HG02885 (cell line): ENCODE measurements around the gene FBXO15.

Experiments used
- ATAC-seq: cut with Tn5 transposase; IDR thresholded peaks from one replicate; pipeline ENCODE4 v1.9.1; 2021; ENCODE audit warnings: mild to moderate bottlenecking; ENCODE audit not compliant: unreplicated experiment, poor library complexity

Gene FBXO15

GRCh38 chr18:74116633-74117554, 30.7 kb downstream of the FBXO15 start:
- peak; percentile 65 for ATAC-seq

DNA sequence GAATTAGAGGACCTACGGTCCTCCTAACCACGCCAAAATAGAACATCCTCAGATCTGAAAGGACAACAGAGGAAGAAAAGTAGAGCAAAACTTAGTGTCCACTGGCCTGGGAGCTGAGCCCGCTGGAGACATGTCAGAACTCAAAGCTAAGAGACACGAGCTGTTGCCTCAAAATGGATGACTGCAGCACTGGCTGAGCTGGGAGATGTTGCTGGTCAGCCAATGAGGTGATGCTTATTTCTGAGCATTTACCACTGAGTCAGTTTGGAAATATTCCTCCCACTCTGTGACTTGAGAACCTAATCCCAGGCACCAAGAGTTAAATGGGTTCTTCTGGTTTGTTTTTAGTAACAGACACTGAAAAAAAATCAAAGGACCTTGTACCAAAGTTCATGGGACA, 32.6 kb downstream of the FBXO15 start:
- ATAC-seq: no peak

DNA sequence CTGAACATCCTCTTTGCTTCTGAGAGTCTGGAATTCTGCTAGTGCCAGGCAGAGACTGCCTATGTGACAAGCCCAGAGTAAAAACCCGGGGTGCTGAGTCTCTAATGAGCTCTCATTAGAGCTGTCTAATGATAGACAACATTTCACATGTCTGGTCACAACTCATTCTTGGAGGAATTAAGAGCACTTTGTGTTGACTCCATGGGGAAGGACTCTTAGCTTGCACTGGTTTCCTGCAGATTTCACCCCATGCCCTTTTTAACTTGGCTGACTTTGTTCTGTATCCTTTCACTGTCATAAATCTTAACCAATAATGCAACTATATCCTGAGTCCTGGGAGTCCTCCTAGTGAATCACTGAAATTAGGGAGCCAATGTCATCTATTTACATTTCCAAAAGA, 33.5 kb downstream of the FBXO15 start:
- ATAC-seq: no peak

DNA sequence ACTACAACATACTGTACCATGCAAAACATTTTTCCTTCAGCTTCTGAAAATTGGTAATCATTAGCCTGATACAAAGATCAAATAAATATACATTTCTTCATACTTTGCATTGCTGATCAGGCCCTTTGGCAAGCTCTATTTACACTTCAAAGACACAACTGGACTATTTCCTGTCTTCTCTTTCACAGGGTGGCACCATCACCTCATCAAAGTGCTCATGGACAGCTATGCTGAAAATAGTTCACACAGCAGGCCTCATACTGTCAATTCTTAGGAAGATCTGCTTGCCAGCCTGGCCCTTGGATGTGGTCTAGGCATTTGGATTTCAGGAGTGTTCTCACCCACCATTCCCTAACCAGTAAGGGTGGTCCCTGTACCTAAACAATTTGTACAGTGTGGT, 33.9 kb downstream of the FBXO15 start:
- ATAC-seq: no peak

DNA sequence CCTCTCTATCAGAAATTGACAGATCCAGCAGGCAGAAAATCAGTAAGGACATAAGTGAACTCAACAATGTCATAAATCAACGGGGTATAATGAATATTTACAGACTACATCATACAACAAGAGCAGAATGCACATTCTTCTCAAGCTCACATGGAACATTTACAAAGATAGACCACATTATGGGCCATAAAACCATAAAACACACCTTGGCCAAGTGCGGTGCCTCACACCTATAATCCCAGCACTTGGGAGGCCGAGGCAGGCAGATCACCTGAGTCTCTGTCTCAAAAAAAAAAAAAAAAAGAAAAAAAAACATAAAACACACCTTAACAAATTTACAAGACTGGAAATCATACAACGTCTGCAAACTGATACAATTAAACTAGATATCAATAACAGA, 36.7 kb downstream of the FBXO15 start:
- no peak for ATAC-seq

DNA sequence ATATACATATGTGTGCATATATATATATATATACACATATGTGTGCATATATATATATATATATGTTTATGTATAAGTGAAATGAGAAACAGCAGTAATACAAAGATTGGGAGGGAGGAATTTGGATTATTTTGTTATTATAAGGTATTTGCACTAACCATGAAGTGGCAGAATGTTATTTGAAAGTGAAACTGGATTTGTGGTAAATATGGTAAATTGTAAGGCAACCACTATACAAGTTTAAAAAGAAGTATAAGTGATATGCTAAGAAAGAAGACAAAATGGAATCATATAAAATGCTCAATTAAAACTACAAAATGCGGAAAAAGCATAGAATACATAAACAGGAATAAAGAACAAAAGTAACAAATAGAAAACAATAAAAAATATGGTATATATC, 37.5 kb downstream of the FBXO15 start:
- ATAC-seq: no peak

DNA sequence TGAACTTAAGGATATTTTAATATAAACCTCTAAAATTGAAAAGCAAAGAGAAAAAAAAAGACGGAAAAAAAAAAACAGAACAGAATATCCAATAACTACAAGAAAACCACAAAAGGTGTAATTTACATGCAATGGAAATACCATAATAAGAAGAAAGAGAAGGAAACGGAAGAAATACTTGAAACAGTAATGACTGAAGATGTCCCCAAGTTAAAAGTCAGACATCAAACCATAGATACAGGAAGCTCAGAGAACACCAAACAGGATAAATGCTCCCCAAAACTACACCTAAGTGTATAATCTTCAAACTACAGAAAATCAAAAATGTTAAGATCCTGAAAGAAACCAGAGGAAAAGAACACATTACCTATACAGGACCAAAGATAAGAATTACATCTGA, 39.2 kb downstream of the FBXO15 start:
- no peak for ATAC-seq

DNA sequence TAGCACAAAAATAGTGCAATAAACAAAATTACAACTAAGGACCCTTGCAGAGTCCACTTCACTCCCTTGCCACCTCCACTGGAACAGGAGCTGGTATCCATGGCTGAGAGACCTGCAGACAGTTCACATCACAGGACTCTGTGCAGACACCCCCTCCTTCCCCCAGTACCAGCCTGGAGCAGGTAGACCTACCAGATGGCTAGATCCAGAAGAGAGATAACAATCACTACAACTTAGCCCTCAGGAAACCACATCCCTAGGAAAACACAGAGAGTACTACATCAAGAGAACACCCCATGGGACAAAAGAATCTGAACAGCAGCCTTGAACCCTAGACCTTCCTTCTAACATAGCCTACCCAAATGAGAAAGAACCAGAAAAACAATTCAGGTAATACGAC, 49.8 kb downstream of the FBXO15 start:
- ATAC-seq: no peak

GRCh38 chr18:74092922-74093321, 54.7 kb downstream of the FBXO15 start:
- ATAC-seq: no peak

- ATAC-seq: no peak
Measured at GRCh38 chr18:74084184-74084855, 63.3 kb downstream of the FBXO15 start.

- ATAC-seq: no peak
Measured at GRCh38 chr18:74083557-74083952, 64.1 kb downstream of the FBXO15 start.

DNA sequence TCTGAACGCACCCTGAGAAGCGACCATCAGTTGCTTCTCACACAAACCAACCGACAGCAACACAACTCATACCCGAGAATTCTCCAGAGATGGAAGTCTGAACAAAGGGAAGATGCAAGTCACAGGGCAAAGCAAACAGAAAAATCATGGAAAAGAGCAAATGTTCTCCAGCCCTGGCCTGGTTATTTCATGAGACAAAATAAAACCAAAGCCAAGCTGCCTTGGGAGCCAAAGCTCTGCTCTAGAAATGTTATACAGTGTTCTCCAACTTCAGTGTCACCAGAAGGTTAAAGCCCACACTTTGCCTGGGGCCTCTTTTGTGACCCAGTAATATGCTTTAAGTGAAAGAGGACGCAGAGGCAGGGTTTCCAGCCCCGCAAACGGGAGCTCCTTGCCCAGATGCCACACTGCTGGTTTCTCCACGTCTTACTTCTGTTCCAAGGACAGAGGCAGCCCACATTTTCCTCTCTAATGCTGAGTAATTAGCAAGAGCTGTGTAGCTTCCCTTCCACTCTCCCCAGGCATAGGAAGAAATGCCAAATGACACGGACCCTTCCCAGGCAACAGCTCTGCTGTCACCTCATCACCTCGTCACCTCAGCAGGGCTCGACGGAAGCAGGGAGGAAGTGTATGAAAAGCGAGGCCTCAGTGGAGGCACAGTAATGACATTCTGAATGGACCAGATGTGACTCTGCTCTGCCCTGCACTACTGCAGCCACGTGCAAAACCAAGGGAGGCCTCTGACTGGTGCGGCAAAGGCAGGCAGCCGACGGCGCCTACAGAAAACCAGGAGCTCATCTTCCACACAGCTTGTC, 64.7 kb downstream of the FBXO15 start:
- peak; percentile 15 for ATAC-seq

GRCh38 chr18:74081966-74082741, 65.5 kb downstream of the FBXO15 start:
- ATAC-seq: peak; percentile 97

DNA sequence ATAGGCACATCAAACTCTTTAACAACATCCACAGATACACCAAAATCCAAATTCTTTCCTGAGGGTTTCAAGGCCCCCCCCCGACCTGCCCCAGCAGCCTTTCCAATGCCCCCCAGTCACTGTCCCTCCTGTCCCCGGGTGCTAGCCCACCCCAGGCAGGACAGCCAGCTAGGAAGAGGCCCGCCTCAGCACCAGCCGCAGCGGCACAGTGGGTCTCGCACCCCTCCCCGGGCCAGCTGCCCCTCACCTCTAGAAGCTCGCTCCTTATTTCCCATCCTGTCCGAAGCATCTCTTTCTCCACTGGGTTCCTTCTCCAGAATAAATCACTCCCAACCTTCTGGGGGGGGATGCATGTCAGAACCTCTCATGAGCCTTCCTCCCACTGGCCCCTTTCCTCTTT, 69.4 kb downstream of the FBXO15 start:
- ATAC-seq: no peak

GRCh38 chr18:74074668-74075564, 72.7 kb downstream of the FBXO15 start:
- ATAC-seq: no peak

DNA sequence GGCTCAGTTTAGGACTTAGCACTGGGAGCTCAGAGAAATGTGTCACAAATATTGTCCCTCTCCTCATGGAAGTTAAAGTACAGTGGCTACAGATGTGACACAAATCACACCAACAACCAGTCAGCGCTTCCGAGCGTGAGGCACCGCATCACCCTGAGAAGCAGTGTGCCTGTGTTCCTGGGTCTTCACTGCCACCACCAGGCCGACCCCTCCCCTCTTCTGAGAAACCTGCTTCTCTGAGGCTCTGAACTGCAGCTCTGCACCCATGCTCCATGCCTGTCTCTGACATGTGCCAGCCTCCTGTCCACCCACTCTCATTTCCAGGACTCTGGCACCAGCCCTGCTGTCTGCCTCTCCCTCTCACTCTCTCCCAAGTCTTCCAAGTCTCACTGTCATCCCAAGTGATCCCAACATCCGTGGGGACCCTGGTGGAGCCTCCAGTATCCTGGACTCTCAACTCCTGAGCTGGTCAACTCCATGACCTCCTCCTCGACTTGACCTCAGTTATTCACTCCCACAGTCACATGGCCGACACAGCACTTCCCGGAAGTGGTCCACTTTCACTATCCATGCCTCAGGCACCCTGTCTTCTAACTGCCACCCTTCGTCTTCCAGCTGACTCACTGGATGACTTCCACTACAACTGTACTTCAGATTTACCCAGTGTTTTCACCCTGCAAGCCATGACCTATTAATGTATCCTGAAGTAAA, 73.5 kb downstream of the FBXO15 start:
- ATAC-seq: no peak

DNA sequence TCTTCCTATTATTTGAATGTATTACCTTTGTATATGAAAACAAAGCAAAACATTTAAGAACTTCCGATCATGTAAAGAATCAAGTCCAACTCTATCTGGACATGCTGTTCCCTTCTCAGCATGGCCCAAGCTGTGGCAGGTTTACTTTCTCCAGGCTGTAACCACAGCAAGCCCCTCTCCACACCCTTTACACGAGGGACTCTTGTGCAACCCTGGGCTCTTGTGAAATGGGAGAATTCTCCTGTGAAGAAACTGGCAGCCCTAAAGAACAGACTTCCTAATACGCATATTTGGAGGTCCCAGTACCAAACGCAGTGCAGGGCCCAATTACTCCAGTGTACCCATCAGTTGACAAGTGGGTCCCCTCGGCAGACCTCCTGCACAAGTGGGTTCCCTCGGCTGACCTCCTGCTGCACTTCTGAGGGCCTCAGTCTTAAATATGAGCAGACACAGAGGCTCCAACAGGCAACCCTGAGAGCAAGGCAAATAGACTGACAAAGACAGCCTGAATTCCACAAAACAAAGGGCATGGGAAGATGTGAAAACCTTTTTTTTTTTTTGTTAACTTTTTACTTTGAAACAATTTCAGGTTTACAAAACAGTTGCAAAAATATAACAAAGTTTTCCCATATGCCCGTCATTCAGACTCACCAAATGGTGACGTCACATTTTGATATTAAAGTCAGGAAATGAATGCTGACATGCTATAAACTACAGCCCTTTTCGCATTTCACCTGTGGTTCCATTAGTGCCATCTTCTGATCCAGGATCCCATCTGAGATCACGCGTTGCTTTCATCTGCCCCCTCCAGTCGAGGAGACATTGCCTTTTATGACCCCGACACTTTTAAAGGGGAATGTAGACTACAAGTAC, 78.2 kb downstream of the FBXO15 start:
- ATAC-seq: no peak

GRCh38 chr18:74068296-74068695, 79.3 kb downstream of the FBXO15 start:
- ATAC-seq: no peak
